CD1c-positive myeloid dendritic cell (primary cell): Measurements from ENCODE around the gene SPAG4.

Source experiments
- DNase-seq: peaks from one replicate; pipeline ENCODE4 v3.0.0-alpha.2; 2016; ENCODE audit errors: extremely low spot score

Gene SPAG4

GRCh38 chr20:35620818-35621559 is 5.4 kb downstream of the SPAG4 start:
- DNase-seq: no peak

DNA sequence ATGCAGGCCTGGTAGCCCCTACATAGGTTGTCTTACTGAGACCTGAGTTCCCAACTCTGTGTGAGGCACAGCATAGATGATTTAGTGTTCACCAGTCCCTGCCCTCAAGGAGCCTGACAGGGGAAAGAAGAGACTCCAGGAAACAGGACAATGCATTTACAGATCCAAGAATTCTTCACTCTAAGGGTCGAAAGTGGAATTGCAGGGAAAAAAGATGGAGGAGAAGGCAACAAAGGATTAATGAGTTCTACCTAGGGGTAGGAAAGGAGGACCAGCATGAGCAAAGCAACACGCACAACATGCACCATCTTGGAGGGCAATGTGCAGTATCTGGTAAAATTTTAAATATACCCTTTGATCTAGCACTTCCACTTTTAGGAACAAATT is 5.9 kb downstream of the SPAG4 start:
- DNase-seq: no peak

GRCh38 chr20:35625584-35626385 is 10.2 kb downstream of the SPAG4 start:
- DNase-seq: no peak

- no peak for DNase-seq
These were observed 10.9 kb downstream of the SPAG4 start for GRCh38 chr20:35626386-35627001.

- DNase-seq: no peak
These were observed 11.5 kb downstream of the SPAG4 start for GRCh38 chr20:35627121-35627520.

DNA sequence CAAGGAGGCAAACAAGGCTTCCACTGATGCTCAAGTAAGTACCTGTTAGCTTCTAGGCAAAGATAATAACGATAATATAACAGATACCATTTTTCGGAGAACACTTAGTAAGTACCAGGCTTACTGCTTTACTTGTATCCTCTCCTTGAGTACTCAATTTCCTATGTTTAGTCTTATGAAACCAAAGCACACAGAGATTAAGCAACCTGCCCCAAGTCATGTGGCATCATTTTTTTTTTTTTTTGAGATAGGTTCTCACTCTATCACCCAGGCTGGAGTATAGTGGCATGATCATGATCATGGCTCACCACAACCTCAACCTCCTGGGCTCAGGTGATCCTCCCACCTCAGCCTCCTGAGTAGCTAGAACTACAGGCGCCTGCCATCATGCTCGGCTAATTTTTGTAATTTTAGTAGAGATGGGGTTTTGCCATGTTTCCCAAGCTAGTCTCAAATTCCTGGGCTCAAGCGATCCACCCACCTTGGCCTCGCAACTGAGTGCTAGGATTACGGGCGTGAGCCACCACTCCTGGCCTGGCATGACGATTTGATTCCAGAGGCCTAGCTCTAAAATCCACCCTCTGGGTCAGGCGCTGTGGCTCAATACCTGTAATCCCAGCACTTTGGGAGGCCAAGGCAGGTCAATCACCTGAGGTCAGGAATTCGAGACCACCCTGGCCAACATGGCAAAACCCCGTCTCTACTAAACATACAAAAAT is 14.0 kb downstream of the SPAG4 start:
- DNase-seq: no peak

DNA sequence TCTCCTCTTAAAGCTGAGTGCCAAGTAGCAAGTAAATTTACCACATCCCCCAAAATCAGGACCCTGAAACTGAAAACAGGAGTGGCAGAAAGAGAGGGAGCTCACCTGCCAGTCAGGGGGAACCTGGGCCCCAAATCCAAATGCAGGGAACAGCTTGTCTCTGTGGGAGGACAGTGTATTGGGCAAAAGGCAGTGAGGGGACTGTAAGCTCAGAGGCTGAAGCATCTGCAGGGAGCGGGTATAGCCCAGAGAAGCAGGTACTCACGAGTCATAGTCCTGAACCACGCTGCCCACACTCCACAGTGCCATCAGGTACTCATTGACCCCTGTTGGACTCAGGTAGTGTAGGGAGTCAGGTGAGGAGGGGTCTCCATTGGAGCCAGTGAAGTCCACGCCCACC is 15.0 kb downstream of the SPAG4 start:
- no peak for DNase-seq

DNA sequence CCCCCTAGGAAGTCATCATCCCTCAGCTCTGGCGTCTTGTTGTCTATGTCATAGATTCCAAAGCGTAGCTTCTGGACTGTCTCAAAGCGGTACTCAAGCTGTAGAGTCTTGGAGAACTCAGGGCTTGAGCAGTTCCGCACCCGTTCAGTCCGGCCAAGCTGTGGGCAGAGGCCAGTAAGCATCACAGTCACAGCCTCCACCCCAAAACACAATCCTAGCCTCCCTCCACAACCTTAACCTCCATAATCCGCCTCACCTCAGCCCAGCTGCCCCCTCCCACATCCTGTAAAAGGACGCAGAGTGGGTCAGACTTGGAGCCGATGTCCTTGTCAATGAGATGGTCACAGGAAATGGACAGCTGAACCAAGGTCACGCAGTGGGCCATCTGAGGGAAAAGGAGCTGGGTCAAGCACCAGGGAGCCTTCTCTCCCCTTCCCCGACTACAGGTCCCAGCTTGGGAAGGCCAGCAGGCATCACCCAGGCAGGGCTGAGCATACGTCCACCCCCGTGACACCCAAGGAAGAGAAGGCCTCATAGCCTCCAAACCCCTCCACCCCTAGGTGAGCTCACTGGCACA is 17.0 kb downstream of the SPAG4 start:
- no peak for DNase-seq

DNA sequence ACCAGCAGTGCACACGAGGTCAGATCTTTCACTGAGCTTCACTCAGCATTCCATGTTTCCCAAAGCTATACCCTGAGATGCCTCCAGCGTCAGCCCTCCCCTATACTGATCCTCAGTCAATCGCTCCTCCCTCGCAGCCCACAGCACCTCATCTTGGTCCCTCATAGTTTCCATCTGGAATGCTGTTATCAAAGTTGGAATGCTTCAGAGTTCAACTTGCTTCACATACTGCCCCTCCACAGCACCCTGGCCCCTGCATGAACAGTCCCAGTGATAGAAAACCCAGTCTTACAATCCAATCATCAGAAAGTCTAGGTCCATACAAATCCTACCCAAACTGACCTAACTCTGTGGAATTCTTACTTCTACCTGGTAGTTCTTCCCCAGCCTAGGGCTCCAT is 20.0 kb downstream of the SPAG4 start:
- no peak for DNase-seq

GRCh38 chr20:35636095-35636494 is 20.5 kb downstream of the SPAG4 start:
- DNase-seq: no peak

- no peak for DNase-seq
These were observed 21.6 kb downstream of the SPAG4 start for GRCh38 chr20:35637276-35637675.

GRCh38 chr20:35638751-35639150 is 23.1 kb downstream of the SPAG4 start:
- no peak for DNase-seq

DNA sequence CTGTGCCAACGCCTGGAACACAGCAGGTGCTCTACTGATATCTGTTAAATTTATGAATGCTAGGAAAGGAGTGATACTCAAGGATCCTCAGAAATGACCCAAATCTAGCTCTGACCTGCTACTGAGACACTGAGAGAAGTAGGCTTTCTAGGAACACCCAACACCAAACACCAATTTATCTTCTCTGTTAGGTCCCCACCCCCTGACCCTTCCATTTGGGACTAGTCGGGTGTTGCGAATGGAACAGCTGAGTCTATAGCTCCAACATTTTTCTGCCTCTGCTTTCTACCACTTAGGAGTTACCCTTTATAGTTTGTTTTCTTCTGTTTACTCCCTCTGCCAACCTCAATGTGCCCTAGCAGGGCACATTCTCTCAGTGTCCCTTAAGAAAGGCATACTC is 25.1 kb downstream of the SPAG4 start:
- no peak for DNase-seq

GRCh38 chr20:35641743-35642142 is 26.1 kb downstream of the SPAG4 start:
- DNase-seq: no peak

DNA sequence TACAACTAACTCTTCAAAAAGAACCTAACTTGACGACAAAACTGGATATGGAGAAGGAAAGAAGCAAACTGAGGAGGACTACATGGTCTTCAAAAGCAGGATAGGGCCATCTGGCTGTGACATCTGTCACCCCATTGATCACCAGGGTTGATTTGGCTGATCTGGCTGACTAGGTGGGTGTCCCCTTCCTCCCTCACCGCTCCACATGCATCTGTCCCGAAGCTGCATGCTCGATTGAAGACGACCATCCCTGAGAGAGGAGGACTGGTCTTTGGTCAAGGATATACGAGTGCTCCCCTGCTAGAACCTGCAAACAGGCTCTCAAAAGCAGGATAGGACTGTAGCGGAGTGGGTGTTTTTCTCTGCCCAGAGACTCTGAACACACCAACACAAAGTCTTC is 27.4 kb downstream of the SPAG4 start:
- DNase-seq: no peak

DNA sequence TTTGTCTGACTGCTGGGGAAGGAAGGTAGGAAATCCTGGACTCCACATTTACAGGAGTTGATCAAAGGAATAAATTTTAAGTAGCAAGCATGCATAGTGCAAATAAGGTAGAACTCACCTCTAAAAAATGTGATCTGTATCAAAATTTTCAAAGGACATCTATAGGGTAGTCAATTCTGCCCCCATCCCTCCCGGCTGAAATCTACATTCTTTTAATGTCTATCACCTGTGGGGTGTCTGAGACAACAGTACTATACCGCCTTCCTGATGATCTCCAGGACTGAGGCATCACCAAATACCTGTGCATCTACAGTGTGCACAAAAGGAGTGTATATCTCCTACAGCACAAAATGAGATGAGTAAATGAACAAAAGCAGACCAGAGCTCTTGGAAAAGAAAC is 29.2 kb downstream of the SPAG4 start:
- no peak for DNase-seq

DNA sequence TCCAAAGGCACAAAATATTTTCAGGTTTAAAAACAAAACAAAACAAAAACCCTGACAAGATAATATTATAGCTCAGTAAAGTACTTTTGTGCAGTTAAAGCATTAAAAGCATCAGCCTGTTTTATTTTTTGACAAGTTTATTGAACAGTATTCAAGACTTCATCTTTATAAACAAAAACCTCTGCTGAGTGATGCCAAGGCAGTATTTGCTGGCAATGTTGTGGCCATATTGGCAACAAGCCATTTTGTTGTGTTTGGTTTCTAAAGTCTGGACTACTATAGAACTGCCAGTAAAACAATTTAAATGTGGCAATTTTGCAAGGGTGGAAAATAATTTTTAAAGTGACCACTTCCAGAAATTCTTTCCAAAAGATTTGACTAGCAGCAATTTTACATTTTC is 33.2 kb downstream of the SPAG4 start:
- DNase-seq: no peak

DNA sequence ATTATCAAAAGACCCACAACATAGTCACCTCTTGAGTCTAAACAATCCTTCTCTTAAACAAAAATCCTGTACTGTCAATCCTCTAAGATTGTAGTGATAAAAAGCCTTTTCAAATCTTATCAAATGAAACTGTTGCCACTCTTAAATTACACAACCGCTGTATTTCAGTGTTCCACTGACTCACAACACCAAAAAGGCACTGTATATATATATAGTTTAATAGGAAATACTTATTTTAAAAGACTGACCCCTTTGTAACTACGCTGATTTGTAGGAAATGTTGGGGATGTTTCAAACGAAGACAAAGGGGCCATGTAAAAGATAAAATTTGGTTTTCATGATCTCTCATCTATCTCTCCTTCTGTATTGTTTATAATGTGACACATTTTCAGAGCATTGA is 35.0 kb downstream of the SPAG4 start:
- DNase-seq: no peak

- no peak for DNase-seq
These were observed 36.3 kb downstream of the SPAG4 start for GRCh38 chr20:35651958-35652357.

DNA sequence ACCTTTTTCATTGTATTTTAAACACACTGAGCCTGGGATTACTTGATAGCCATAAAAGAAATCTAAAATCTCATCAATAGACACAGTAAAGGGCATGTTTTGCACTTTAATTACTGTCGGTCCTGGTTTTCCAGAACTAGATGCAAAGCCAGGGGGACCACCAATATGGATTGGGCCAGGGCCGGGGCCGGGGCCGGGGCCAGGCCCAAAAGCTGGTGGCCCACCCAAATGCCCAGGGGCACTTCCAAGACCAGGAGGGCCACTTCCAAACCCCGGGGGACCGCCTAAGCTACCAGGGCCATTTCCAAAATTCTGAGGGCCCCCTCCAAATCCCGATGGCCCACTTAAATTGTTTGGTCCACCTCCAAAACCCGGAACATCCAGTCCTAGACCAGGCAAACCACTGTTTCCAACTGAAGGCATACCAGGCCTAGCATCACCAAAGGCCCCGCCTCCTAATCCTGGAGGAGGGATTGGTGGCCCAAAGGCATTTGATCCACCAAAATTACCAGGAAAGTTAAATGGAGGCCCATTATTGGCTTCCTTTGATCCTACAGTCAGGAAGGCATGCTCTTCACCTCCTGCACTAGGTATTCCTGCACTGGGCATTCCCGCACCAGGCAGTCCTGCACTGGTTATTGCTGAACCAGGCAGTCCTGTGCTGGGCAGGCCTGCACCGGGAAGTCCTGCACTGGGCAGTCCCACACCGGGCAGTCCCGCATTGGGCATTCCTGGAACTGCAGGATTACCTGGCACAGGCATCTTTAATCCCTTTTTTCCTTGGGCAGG is 37.2 kb downstream of the SPAG4 start:
- no peak for DNase-seq

DNA sequence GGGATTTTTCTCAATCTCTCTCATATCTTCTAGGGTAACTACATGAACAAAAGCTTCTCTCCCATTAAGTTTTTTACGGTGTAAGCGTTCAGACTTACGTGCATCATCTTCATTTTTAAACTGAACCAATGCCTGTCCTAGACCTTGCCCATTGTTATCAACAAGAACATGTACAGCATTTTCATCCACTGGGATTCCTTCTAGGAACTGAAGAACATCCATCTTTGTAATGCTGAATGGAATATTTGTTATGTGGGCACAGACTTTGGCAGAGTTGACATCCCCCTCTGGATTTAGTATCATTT is 37.8 kb downstream of the SPAG4 start:
- DNase-seq: no peak
